ENCODE data around the gene CD58. TPM values are rescaled to one million over a fixed set of nuclear protein-coding genes. Genes with fewer than 3 reads are reported as not detected.
A peak's percentile ranks its signal among the peaks of the same experiment; 100 is the strongest.

CD58 gene
- polyA plus RNA-seq, 1 donor (not counting 4 experiments of a cell fraction or from before 2014, with no cell fraction given), result 38.6 TPM

- Histone ChIP-seq H3K4me3 (ENCODE audit: control insufficient read depth in 2 of 3, extremely low read depth in 1 of 3, insufficient read depth in 2 of 3, low read depth in 1 of 3, low read length in 3 of 3) (no peak overlapping the region), H3K4me1 (ENCODE audit: control insufficient read depth, extremely low read depth, insufficient read depth, low read length) (peaks cover 37% of the 10 kb centered on the region), H3K79me2 (ENCODE audit: control insufficient read depth, insufficient read depth, low read length) (peaks cover 18% of the 10 kb centered on the region), H3K36me3 (ENCODE audit: control insufficient read depth in 2 of 2, extremely low read depth in 1 of 2, insufficient read depth in 2 of 2, low read length in 2 of 2) (no peaks in the 10 kb centered on the region), H3K9me1 (ENCODE audit: control insufficient read depth, extremely low read depth, insufficient read depth, low read length) (no peaks in the 10 kb centered on the region), H3K4me2 (ENCODE audit: control insufficient read depth, extremely low read depth, insufficient read depth, low read depth, low read length) (peak overlapping the region; percentile 61), H2AFZ (ENCODE audit: control insufficient read depth, low read length) (no peak overlapping the region), H3K27me3 (ENCODE audit: control insufficient read depth, extremely low read depth, insufficient read depth, low read length) (no peaks in the 10 kb centered on the region), H4K20me1 (ENCODE audit: control insufficient read depth, extremely low read depth, insufficient read depth, low read length) (no peaks in the 10 kb centered on the region), H3K9ac (ENCODE audit: control insufficient read depth, extremely low read depth, insufficient read depth, low read length) (peak overlapping the region; percentile 23), H3K9me3 (ENCODE audit: control insufficient read depth, low read depth, low read length) (no peaks in the 10 kb centered on the region), H3K27ac (ENCODE audit: control insufficient read depth, insufficient read depth, low read length) (peak overlapping the region; percentile 84)
- TF ChIP-seq EZH2 (IDR thresholded peaks at IDR 0.05; ENCODE audit: low read length), result no peak
- TF ChIP-seq CTCF (optimal IDR thresholded peaks at IDR 0.05 in 1 of 3, IDR thresholded peaks at IDR 0.05 in 1 of 3, conservative IDR thresholded peaks at IDR 0.05 in 1 of 3; ENCODE audit: extremely low read depth in 1 of 3, insufficient read depth in 2 of 3, low read length in 3 of 3), result peak in 2 of 3 experiments; percentile 10 to 15
- dilution Hi-C loops (cut with MboI; ENCODE audit: extremely low pct_ligation_motif_present, low sequenced_read_pairs), result no loop called here
- peak; percentile 81 for DNase-seq (ENCODE audit: low read depth, low spot score)
- peak; percentile 97 for FAIRE-seq
These were observed 14.4 kb downstream of the CD58 start for GRCh38 chr1:116556289-116557006.

GRCh38 chr1:116554924-116555323 lies 15.9 kb downstream of the CD58 start:
- Histone ChIP-seq H3K27ac (ENCODE audit: control insufficient read depth, insufficient read depth, low read length) (peak overlapping the region; percentile 15), H3K4me1 (ENCODE audit: control insufficient read depth, extremely low read depth, insufficient read depth, low read length) (peaks cover 37% of the 10 kb centered on the region)

More at GRCh38 chr1:116554924-116555323, 15.9 kb downstream of the CD58 start:
- H2AFZ ChIP-seq (ENCODE audit: control insufficient read depth, low read length), result no peak overlapping the region
- H3K4me2 ChIP-seq (ENCODE audit: control insufficient read depth, extremely low read depth, insufficient read depth, low read depth, low read length), result no peak overlapping the region
- H3K79me2 ChIP-seq (ENCODE audit: control insufficient read depth, insufficient read depth, low read length), result peaks cover 17% of the 10 kb centered on the region
- no peak overlapping the region for H3K4me3 ChIP-seq (ENCODE audit: control insufficient read depth in 2 of 3, extremely low read depth in 1 of 3, insufficient read depth in 2 of 3, low read depth in 1 of 3, low read length in 3 of 3)
- H4K20me1 ChIP-seq (ENCODE audit: control insufficient read depth, extremely low read depth, insufficient read depth, low read length), result no peaks in the 10 kb centered on the region
- H3K9ac ChIP-seq (ENCODE audit: control insufficient read depth, extremely low read depth, insufficient read depth, low read length), result no peak overlapping the region
- no peaks in the 10 kb centered on the region for H3K27me3 ChIP-seq (ENCODE audit: control insufficient read depth, extremely low read depth, insufficient read depth, low read length)
- no peaks in the 10 kb centered on the region for H3K36me3 ChIP-seq (ENCODE audit: control insufficient read depth in 2 of 2, extremely low read depth in 1 of 2, insufficient read depth in 2 of 2, low read length in 2 of 2)
- no peak for DNase-seq (ENCODE audit: low read depth, low spot score)
- no peak for TF ChIP-seq EZH2 (IDR thresholded peaks at IDR 0.05; ENCODE audit: low read length)
- no peak for TF ChIP-seq CTCF (optimal IDR thresholded peaks at IDR 0.05 in 1 of 3, IDR thresholded peaks at IDR 0.05 in 1 of 3, conservative IDR thresholded peaks at IDR 0.05 in 1 of 3; ENCODE audit: extremely low read depth in 1 of 3, insufficient read depth in 2 of 3, low read length in 3 of 3)
- H3K9me3 ChIP-seq (ENCODE audit: control insufficient read depth, low read depth, low read length), result no peaks in the 10 kb centered on the region
- dilution Hi-C loops (cut with MboI; ENCODE audit: extremely low pct_ligation_motif_present, low sequenced_read_pairs), result no loop called here
- no peaks in the 10 kb centered on the region for H3K9me1 ChIP-seq (ENCODE audit: control insufficient read depth, extremely low read depth, insufficient read depth, low read length)
- peak; percentile 5 for FAIRE-seq

Data from keratinocyte (primary cell).